ENCODE measurements around the gene HBG1. TPM values are rescaled to one million over a fixed set of nuclear protein-coding genes. Genes with fewer than 3 reads are reported as not detected.

The HBG1 gene
- total and polyA plus RNA-seq, 2 experiments from 2014 or later = not detected

GRCh38 chr11:5286901-5287300 lies 37.2 kb upstream of the HBG1 start:
- H3K4me2 ChIP-seq = no peak overlapping the region
- H3K4me1 Mint-ChIP-seq = no peaks in the 10 kb centered on the region

More at GRCh38 chr11:5286901-5287300, 37.2 kb upstream of the HBG1 start:
- H3K4me3 Mint-ChIP-seq = no peak overlapping the region
- DNase-seq (ENCODE audit: low spot score) (no peak), ATAC-seq (no peak)
- H4K20me1 ChIP-seq (replicated peaks; ENCODE audit: insufficient read depth) = no peaks in the 10 kb centered on the region
- H2AFZ ChIP-seq = no peak overlapping the region
- no peak overlapping the region for H3K27ac Mint-ChIP-seq
- H3K27me3 ChIP-seq (ENCODE audit: insufficient read depth) = no peaks in the 10 kb centered on the region
- H3K9me3 Mint-ChIP-seq = no peaks in the 10 kb centered on the region
- no peaks in the 10 kb centered on the region for H3K36me3 Mint-ChIP-seq (ENCODE audit: low read depth)
- H3K27ac ChIP-seq (ENCODE audit: low read depth) = no peak overlapping the region
- H3K4me1 ChIP-seq (ENCODE audit: insufficient read depth) = no peaks in the 10 kb centered on the region
- TF ChIP-seq ZNF114 (CRISPR knock-in tag; IDR thresholded peaks at IDR 0.05) (no peak), ZNF331 (CRISPR knock-in tag; IDR thresholded peaks at IDR 0.05; ENCODE audit: low read depth) (no peak), CREB1 (CRISPR knock-in tag; IDR thresholded peaks at IDR 0.05; ENCODE audit: low read depth) (no peak), CTCF (conservative IDR thresholded peaks at IDR 0.05; ENCODE audit: low read depth in 2 of 2) (no peak), EZH2phosphoT487 (IDR thresholded peaks at IDR 0.05; ENCODE audit: unreplicated experiment) (no peak), JUNB (IDR thresholded peaks at IDR 0.05; ENCODE audit: unreplicated experiment) (no peak), NANOG (IDR thresholded peaks at IDR 0.05; ENCODE audit: borderline replicate concordance) (no peak)
- TF ChIP-seq, protein P1, sequence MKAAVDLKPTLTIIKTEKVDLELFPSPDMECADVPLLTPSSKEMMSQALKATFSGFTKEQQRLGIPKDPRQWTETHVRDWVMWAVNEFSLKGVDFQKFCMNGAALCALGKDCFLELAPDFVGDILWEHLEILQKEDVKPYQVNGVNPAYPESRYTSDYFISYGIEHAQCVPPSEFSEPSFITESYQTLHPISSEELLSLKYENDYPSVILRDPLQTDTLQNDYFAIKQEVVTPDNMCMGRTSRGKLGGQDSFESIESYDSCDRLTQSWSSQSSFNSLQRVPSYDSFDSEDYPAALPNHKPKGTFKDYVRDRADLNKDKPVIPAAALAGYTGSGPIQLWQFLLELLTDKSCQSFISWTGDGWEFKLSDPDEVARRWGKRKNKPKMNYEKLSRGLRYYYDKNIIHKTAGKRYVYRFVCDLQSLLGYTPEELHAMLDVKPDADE (IDR thresholded peaks at IDR 0.05) = no peak
- TF ChIP-seq, protein P2, sequence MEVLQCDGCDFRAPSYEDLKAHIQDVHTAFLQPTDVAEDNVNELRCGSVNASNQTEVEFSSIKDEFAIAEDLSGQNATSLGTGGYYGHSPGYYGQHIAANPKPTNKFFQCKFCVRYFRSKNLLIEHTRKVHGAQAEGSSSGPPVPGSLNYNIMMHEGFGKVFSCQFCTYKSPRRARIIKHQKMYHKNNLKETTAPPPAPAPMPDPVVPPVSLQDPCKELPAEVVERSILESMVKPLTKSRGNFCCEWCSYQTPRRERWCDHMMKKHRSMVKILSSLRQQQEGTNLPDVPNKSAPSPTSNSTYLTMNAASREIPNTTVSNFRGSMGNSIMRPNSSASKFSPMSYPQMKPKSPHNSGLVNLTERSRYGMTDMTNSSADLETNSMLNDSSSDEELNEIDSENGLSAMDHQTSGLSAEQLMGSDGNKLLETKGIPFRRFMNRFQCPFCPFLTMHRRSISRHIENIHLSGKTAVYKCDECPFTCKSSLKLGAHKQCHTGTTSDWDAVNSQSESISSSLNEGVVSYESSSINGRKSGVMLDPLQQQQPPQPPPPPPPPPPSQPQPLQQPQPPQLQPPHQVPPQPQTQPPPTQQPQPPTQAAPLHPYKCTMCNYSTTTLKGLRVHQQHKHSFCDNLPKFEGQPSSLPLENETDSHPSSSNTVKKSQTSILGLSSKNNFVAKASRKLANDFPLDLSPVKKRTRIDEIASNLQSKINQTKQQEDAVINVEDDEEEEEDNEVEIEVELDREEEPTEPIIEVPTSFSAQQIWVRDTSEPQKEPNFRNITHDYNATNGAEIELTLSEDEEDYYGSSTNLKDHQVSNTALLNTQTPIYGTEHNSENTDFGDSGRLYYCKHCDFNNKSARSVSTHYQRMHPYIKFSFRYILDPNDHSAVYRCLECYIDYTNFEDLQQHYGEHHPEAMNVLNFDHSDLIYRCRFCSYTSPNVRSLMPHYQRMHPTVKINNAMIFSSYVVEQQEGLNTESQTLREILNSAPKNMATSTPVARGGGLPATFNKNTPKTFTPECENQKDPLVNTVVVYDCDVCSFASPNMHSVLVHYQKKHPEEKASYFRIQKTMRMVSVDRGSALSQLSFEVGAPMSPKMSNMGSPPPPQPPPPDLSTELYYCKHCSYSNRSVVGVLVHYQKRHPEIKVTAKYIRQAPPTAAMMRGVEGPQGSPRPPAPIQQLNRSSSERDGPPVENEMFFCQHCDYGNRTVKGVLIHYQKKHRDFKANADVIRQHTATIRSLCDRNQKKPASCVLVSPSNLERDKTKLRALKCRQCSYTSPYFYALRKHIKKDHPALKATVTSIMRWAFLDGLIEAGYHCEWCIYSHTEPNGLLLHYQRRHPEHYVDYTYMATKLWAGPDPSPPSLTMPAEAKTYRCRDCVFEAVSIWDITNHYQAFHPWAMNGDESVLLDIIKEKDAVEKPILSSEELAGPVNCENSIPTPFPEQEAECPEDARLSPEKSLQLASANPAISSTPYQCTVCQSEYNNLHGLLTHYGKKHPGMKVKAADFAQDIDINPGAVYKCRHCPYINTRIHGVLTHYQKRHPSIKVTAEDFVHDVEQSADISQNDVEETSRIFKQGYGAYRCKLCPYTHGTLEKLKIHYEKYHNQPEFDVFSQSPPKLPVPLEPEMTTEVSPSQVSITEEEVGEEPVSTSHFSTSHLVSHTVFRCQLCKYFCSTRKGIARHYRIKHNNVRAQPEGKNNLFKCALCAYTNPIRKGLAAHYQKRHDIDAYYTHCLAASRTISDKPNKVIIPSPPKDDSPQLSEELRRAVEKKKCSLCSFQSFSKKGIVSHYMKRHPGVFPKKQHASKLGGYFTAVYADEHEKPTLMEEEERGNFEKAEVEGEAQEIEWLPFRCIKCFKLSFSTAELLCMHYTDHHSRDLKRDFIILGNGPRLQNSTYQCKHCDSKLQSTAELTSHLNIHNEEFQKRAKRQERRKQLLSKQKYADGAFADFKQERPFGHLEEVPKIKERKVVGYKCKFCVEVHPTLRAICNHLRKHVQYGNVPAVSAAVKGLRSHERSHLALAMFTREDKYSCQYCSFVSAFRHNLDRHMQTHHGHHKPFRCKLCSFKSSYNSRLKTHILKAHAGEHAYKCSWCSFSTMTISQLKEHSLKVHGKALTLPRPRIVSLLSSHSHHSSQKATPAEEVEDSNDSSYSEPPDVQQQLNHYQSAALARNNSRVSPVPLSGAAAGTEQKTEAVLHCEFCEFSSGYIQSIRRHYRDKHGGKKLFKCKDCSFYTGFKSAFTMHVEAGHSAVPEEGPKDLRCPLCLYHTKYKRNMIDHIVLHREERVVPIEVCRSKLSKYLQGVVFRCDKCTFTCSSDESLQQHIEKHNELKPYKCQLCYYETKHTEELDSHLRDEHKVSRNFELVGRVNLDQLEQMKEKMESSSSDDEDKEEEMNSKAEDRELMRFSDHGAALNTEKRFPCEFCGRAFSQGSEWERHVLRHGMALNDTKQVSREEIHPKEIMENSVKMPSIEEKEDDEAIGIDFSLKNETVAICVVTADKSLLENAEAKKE (CRISPR knock-in tag; IDR thresholded peaks at IDR 0.05) = no peak
- TF ChIP-seq, protein P3, sequence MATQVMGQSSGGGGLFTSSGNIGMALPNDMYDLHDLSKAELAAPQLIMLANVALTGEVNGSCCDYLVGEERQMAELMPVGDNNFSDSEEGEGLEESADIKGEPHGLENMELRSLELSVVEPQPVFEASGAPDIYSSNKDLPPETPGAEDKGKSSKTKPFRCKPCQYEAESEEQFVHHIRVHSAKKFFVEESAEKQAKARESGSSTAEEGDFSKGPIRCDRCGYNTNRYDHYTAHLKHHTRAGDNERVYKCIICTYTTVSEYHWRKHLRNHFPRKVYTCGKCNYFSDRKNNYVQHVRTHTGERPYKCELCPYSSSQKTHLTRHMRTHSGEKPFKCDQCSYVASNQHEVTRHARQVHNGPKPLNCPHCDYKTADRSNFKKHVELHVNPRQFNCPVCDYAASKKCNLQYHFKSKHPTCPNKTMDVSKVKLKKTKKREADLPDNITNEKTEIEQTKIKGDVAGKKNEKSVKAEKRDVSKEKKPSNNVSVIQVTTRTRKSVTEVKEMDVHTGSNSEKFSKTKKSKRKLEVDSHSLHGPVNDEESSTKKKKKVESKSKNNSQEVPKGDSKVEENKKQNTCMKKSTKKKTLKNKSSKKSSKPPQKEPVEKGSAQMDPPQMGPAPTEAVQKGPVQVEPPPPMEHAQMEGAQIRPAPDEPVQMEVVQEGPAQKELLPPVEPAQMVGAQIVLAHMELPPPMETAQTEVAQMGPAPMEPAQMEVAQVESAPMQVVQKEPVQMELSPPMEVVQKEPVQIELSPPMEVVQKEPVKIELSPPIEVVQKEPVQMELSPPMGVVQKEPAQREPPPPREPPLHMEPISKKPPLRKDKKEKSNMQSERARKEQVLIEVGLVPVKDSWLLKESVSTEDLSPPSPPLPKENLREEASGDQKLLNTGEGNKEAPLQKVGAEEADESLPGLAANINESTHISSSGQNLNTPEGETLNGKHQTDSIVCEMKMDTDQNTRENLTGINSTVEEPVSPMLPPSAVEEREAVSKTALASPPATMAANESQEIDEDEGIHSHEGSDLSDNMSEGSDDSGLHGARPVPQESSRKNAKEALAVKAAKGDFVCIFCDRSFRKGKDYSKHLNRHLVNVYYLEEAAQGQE (IDR thresholded peaks at IDR 0.05; ENCODE audit: unreplicated experiment) = no peak
- H3K9me2 ChIP-seq (ENCODE audit: insufficient read depth) = peaks cover 8% of the 10 kb centered on the region; the same call in 1 of the 2 replicates
- no peaks in the 10 kb centered on the region for H3K36me3 ChIP-seq (ENCODE audit: insufficient read depth)
- no peaks in the 10 kb centered on the region for H3F3A ChIP-seq (replicated peaks; ENCODE audit: low read depth)
- no peak overlapping the region for H3K4me3 ChIP-seq
- no peaks in the 10 kb centered on the region for H3K79me2 ChIP-seq (replicated peaks; ENCODE audit: insufficient read depth)
- no peaks in the 10 kb centered on the region for H3K27me3 Mint-ChIP-seq (ENCODE audit: insufficient read depth, low read depth, poor library complexity)

All from GM23338 (cell line).